Activated CD8-positive, alpha-beta memory T cell treated with anti-CD3 and anti-CD28 coated beads, Interleukin-2, amount 50 U/mL, for 24 hours (primary cell): Measurements from ENCODE around the gene SHB.
"Not testable (repeated sequence)": the region's sequence is repeated elsewhere in the genome, so short reads cannot be mapped to it uniquely, and the experiment has no call there.

Experiments
- DNase-seq: peaks from one replicate; pipeline ENCODE4 v3.0.0-alpha.2; 2020; ENCODE audit errors: extremely low read depth

The SHB gene

DNA sequence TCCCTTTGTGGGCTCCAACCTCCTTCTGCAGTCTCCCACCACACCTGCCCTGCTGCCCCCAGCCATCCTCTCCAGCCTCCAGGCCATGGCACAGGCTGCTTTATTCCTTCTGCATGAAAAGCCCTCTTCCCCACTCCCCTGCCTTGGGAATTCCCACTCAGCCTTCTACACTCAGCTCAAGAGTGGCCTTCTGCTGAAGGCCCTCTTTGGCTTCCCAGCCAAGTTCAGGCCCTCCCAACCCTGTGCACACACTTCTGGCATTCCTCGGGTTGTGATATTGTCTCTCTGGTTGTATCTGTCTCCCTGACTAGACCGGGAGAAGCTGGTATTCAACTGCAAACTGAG lies 5.7 kb downstream of the SHB start:
- DNase-seq: no peak

DNA sequence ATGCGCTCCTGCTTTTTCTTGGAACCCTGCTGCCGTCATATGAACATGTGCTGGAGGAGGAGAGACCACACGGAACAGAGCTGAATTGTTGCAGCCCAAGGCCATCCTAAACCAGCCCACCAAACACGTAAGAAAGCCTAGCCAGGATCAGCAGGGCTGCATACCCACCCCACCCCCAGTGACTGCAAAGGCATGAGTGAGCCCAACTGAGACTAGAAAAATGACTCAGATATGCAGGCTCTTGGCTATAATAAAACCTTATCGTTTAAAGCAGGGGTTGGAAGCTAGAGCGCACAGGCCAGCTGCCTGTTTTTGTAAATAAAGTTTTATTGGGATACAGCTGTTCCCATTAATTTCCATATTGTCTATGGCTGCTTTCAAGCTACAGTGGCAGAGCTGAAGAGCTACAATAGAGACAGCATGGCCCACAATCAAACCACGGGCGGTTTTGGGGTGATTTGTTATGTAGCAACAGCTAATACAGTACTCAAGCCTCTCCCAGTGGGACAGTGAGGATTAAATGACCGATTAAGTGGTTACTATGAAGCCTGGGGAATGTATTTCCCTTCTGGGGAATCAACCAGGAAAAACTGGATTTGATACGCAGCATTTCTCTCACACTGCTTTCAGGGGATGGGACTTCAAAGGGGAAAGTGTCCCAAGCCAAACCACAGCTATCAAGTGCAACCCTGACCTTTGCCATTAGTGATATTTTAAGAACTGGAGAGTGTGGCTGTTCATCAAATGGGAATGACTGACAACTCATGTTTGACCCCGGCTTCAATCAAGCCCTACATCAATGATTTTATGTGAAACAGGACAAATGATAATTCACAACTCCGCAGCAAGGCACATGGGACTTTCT lies 6.3 kb downstream of the SHB start:
- DNase-seq: no peak

DNA sequence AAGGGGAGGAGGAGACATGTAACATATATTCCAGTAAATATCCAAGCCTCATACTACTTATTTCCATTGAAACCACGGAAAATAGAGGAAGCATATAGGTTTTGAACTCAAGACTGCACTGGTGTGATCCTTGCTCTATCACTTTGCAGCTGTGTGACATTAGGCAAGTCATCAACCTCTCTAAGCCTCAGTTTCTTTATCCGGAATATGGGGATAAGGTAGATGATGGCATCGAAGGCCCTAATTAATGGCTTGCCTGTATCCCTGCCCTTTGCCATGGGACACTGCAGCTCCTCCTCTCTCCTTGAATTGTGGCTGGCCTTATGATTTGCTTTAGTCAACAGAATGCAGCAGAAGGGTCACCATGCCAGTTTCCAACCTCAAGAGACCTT lies 6.9 kb downstream of the SHB start:
- DNase-seq: no peak

GRCh38 chr9:38061326-38061977 lies 7.6 kb downstream of the SHB start:
- no peak for DNase-seq

GRCh38 chr9:38060681-38061080 lies 8.3 kb downstream of the SHB start:
- no peak for DNase-seq

GRCh38 chr9:38059233-38059936 lies 9.6 kb downstream of the SHB start:
- no peak for DNase-seq

DNA sequence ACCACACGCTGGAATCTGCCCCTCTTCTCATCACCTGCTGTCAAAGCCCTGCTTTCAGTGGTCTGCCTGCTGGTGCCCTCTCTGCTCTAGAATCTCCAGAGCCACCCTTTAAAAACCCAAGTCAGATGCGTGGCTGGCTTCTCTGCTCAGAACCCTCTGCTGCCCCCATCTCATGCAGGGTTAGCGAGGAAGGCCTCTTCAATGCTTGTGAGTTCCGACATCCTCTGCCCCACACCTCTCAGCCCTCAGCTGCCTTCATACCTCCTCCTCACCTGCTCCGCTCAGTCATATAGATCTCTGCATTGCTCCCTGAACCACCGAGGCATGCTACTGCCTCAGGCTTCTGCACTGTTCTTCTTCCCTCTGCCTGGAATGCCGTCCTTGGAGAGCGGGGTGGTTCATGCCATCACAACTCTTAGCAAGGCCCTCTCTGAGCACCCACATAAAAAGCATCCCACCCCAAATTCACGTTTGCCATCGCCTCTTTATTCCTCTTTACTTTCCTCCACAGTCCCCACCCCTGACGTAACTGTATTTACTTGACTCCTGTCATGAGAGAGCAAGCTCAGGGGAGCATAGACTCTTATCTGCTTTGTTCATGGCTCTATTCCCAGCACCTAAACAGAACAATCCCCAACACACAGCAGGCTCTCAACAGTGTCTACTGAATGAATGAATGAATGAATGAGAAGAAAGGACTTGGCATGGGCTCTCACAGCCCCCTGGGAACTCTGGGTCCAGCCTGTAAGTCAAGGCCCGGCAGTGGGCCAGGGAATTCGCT lies 10.4 kb downstream of the SHB start:
- no peak for DNase-seq

DNA sequence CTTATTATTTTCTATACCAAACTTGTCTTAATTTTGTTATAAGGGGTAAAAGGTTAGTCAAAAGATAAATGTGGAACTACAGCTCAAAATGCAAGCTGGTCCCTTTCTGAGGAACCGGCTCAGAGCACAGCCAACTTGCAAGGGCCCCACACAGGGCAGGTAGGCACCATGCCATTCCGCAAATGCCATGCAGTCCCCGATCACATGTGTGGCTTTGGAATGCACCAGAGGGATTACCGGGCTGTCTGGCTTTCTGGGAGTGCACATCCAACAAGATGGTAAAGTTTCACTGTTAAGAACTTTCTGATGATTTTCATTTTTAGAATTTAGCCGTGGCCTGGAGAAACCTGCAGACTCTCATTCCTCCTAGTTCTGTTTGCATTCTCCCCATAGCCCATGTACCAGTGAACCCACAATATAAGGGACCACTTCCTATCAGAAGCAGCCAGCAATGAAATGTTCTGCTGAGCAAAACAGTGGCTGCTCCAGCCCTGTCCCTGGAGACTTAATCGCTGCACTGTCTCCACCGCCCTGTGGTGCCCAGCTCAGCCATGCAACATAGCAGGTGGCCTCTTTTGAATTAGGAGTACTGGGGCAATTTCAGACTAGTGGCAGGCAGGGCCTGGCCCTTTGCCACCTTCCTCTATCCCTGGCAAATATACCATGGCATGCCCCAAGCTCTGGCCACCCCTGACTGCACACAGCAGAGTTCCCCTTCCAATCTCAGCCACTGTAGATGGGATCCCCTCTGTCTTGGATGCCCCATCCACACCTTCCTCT lies 11.4 kb downstream of the SHB start:
- DNase-seq: no peak

- no peak for DNase-seq
Observed at GRCh38 chr9:38054653-38055052, 14.4 kb downstream of the SHB start.

GRCh38 chr9:38053697-38054461 lies 15.1 kb downstream of the SHB start:
- no peak for DNase-seq

DNA sequence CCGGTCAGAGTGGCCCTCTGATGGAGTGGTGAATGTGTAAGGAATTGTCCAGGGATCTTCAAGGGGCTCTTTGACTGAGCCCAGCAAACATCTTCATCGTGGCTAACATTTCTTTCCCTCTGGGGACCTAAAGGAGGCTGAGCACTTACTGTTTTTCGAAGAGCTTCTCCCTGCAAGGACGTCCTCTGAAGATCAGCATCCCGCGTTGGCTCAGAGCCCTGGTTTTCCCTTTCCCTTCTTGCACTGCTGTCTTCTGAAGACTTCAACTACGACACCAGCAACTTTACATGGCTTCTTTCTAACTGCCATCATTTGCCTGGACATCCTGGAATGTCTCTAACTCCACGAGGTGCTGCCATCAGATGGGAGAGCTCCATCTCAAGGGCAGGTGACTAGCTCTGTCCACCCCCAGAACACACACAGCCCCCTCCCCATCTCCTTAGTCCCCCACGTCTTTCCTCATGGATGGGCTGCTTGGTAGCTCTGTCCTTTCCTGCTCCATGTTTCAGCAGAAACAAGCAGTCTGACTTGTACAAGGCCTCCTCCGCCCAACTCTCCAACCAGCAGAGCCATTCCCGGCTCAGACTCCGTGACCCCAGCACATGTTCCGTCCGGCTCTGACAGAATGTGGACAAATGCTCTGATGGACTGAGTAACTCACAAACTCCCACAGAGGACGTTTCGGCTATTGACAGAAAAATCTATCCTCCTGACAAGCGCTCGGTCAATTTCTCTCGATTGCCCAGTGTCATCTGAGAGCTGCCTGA lies 17.1 kb downstream of the SHB start:
- no peak for DNase-seq

DNA sequence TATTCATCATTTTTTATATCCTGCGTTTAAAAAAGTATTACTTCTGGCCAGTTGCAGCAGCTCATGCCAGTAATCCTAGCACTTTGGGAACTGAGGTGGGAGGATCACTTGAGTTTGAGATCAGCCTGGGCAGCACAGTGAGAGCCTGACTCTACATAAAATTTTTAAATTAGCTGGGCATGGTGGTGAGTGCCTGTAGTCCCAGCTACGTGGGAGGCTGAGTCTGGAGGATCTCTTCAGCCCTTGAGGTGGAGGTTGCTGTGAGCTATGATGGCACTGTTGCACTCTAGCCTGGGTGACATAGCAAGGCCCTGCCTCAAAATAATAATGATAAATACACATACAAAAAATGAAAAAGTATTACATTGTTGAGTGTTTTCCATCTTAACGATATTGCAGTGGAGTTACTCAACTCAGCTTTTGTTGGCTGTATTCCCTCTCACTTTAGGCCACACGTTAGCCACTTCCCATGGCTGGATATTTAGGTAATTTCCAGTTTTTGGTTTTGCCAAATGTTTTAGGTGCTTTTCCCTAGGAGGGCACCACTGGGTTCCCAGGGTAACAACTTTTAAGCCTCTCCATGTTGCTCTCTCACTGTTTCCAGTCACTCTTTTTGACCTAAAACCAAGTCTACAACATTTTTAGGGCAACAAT lies 20.6 kb downstream of the SHB start:
- DNase-seq: no peak

DNA sequence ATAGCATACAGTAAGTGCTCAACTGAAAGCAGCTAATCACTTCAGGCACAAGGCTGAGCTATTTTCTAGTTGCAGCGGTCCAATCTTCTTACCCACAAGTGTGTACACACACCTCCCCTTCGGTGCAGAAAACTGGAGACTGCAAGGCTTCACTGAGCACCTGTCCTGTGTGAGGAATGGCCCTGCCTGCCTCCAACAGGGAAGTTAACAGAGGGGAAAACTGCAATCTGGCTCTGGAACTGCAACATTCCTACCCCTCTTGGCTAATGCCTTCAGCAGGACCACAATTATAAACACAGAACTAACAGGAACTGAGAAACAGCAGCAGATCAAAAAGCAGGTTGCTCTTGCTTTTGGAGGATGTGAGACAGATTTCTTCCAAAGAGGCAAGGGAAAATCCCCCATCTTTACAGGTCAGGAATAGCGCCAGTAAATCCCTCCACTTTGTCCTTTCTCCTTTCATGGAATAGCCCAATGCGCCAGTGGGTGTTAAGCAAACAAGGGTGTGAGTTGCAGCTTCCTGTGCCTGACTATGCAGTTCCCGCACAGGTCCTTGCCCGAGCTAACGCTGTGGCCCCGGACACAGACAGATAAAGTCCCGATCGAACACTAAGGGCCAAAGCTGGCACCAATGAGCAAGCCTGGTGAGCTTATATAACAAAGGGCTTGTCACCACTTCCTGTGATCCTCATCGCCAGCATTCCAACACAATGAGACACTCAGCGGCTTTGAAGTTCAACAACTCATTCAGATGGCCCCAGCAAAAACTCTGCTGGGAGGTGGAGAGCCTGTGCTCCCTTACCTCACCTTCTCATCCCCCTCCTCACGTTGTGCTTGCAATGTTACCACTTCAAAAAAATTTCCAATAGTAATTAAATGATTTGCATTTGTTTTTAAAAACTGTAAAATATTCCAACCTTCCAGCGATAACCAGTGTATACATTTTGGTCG lies 21.5 kb downstream of the SHB start:
- DNase-seq: no peak

DNA sequence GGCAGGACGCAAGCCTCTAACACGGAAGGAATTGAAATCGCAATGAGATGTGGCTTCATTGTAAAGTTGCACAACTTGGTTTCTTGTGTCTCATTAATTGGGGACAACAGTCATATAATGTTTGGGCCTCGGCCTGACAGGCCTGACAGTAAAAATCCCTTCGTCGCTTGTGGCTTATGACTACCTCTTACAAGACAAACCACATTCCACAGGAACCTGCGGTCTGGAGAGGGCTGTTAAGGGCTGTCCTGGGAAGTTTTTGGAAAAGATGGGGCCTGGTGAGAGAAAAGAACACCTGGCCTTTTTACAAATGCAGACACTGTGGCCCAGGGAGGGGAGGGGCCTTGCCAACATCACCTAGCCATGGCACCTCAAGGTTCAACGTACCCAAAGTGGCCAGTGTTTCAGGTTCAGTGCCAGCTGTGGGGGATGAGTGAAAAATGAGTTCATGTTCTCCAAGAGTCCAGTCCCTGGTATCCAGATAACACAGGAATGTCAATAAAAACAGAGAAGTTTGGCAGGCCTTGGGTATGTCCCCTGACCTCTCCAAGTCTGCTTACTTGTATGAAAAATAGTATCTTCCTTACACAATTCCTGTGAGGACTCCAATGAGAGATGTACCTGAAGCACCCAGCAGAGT lies 22.2 kb downstream of the SHB start:
- no peak for DNase-seq

- DNase-seq: not testable (repeated sequence)
Observed at GRCh38 chr9:38045939-38046338, 23.1 kb downstream of the SHB start.

DNA sequence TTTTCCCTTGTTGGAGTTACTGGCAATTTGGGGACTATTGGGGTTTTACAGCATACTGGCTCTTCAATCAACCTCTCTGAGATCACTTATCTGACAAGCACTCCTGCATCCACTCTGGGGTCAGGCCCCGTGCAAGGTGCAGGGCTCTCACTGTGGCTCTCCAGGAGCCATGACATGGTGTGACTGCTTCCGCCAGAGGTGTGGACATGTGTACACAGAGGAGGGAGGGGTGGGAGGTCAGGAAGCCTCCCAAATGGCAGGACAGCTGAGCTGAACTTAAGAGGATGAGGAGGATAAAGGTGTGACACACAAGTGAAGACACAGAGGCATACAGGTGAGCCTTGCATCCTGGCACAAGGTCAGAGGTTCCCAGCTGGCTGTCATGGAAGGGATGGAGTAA lies 24.3 kb downstream of the SHB start:
- no peak for DNase-seq

DNA sequence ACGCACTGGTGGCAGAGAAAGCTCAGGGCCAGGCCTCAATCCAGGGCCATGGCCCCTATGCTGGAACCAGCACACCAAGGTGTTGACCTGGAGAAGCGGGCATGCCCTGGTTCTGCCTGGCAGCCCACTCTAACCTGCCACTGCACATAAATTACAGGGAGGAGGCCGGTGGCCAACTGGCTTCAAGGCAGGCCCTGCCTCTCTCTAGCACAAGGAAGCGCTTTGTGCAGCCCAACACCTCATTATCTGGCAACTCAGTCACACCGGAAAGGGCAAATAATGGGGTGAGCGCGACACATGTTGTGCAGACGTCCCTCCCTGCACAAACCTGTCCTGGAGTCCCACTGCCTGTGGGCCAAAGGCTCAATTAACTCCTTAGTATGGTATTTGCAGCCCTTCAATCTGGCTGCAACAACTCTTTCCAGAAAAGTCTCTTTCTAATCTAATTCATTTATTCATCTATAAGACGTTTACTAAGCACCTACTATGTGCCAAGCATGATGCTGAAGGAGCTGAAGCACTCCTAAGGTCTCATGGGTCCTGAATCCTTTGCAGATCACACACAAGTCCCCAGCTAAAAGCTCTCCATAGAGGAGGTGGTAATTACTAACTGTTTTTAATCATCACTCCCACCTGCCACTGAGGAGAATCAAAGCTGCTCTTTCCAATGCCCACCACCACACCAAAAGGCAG lies 24.9 kb downstream of the SHB start:
- no peak for DNase-seq
